KMS-11 (cell line): Measurements from ENCODE around the gene PISD.

Source experiments
- H2AFZ ChIP-seq: fragments of 200-600 bp; sonication (generic); 2 replicates; pipeline ENCODE4 v1.6.1; 2016; ENCODE audit warnings: antibody characterized with exemption, mixed run types, low read depth
- H3K27ac ChIP-seq: fragments of 200-600 bp; sonication (generic); 2 replicates; pipeline ENCODE4 v1.6.1; 2016; ENCODE audit warnings: mild to moderate bottlenecking, mixed run types
- H3K27me3 ChIP-seq: fragments of 200-600 bp; sonication (generic); 2 replicates; pipeline ENCODE4 v1.6.1; 2017; ENCODE audit warnings: mild to moderate bottlenecking, low read depth, mixed run types, moderate library complexity; ENCODE audit not compliant: insufficient read depth
- H3K36me3 ChIP-seq: fragments of 200-600 bp; sonication (generic); 2 replicates; pipeline ENCODE4 v1.6.1; 2017; ENCODE audit warnings: mild to moderate bottlenecking, mixed run types; ENCODE audit not compliant: insufficient read depth
- H3K4me1 ChIP-seq: fragments of 200-600 bp; sonication (generic); 2 replicates; pipeline ENCODE4 v1.6.1; 2016; ENCODE audit warnings: mild to moderate bottlenecking, low read depth, mixed run types; ENCODE audit not compliant: poor library complexity, severe bottlenecking
- H3K4me2 ChIP-seq: fragments of 200-600 bp; sonication (generic); 2 replicates; pipeline ENCODE4 v1.7.0; 2016; ENCODE audit warnings: mild to moderate bottlenecking, mixed run types
- H3K4me3 ChIP-seq: fragments of 200-600 bp; sonication (generic); IDR thresholded peaks from 2 replicates; pipeline ENCODE4 v1.6.1; 2017; ENCODE audit warnings: low read depth, low read length, mixed read lengths; ENCODE audit not compliant: insufficient read depth
- H3K79me2 ChIP-seq: fragments of 200-600 bp; sonication (generic); 2 replicates; pipeline ENCODE4 v1.6.1; 2016; ENCODE audit warnings: low read depth, mixed run types; ENCODE audit not compliant: insufficient read depth
- H3K9ac ChIP-seq: fragments of 200-600 bp; sonication (generic); 2 replicates; pipeline ENCODE4 v1.6.1; 2016; ENCODE audit warnings: mild to moderate bottlenecking, mixed run types
- H4K20me1 ChIP-seq: fragments of 200-600 bp; sonication (generic); 2 replicates; pipeline ENCODE4 v1.6.1; 2016; ENCODE audit warnings: mild to moderate bottlenecking, mixed run types; ENCODE audit not compliant: insufficient read depth
- TF ChIP-seq, protein P1 (sequence below): fragments of 200-600 bp; sonication (generic); conservative IDR thresholded peaks from 2 replicates; pipeline ENCODE4 v1.6.1; 2017; ENCODE audit warnings: low read depth, mild to moderate bottlenecking, antibody characterized with exemption, low read length, moderate library complexity, mixed read lengths

Gene PISD

DNA sequence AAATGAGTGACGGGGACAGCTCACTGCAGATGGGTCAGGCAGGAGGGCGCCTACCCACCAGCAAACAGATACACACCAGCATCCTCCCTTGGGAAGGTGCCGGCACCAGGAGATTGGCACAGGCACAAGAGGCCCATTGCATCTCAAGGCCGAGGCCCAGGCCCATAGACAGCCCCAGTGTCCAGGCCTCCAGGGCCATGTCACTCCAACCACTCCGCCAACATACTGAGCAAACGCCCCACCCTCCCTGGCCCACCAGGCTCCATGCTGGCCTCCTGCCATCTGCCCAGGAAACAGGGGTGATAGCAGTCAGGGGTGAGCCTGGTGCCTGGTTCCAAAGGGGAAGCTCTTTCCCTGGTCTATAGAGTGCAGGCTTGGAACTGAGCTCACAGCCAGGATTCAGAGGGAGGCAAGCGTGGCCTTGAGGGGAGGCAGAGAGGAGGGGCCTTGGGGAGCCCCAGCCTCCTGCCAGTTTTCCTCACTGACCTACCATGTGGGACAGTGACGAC is 34.7 kb downstream of the PISD start:
- no peaks in the 10 kb centered on the region for H3K27me3 ChIP-seq
- no peak overlapping the region for H3K9ac ChIP-seq
- H3K27ac ChIP-seq, result no peak overlapping the region
- H3K4me1 ChIP-seq, result peaks cover 7% of the 10 kb centered on the region
- no peak overlapping the region for H2AFZ ChIP-seq
- TF ChIP-seq, protein P1, sequence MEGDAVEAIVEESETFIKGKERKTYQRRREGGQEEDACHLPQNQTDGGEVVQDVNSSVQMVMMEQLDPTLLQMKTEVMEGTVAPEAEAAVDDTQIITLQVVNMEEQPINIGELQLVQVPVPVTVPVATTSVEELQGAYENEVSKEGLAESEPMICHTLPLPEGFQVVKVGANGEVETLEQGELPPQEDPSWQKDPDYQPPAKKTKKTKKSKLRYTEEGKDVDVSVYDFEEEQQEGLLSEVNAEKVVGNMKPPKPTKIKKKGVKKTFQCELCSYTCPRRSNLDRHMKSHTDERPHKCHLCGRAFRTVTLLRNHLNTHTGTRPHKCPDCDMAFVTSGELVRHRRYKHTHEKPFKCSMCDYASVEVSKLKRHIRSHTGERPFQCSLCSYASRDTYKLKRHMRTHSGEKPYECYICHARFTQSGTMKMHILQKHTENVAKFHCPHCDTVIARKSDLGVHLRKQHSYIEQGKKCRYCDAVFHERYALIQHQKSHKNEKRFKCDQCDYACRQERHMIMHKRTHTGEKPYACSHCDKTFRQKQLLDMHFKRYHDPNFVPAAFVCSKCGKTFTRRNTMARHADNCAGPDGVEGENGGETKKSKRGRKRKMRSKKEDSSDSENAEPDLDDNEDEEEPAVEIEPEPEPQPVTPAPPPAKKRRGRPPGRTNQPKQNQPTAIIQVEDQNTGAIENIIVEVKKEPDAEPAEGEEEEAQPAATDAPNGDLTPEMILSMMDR, result no peak
- peaks cover 34% of the 10 kb centered on the region for H3K79me2 ChIP-seq
- H3K4me2 ChIP-seq, result no peak overlapping the region
- no peak overlapping the region for H3K4me3 ChIP-seq
- H4K20me1 ChIP-seq, result no peaks in the 10 kb centered on the region
- H3K36me3 ChIP-seq, result no peaks in the 10 kb centered on the region

DNA sequence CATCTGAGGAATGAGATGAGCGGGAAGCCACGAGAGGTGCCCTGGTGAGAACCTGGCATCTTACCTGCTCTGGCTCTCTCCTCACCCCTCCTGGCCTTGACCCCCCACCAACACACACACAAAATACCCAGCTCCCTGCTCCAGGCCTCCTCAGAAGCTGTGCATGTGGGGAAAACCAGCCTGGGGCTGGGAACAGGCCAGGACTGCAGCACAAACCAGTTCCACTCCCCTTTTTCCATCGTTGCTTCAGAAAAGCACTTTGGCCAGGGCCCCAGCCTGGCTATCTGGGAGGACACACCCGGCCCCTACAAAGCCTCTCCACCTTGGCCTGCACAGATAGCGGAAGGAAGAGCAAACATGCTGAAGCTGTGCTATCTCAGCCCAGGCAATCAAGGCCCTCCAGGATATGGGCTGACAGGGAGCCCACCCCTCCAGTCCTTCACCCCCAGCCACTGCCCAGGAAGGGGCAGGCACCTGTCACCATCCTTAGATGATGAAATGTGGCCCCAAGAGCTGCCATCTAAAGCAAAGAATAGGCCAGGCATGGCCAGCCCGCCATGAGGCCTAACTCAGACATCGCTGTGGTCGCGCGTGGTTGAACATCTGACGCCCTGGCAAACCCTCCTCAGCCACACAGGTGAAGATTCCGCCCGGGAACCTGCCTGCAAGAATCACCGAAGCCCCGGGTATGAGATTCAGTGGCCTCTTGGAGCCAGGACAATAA is 35.4 kb downstream of the PISD start:
- H4K20me1 ChIP-seq, result no peaks in the 10 kb centered on the region
- no peak overlapping the region for H3K4me3 ChIP-seq
- TF ChIP-seq, protein P1, result no peak
- no peaks in the 10 kb centered on the region for H3K27me3 ChIP-seq
- peaks cover 7% of the 10 kb centered on the region for H3K4me1 ChIP-seq
- H3K79me2 ChIP-seq, result peaks cover 34% of the 10 kb centered on the region
- H3K27ac ChIP-seq, result no peak overlapping the region
- H3K4me2 ChIP-seq, result no peak overlapping the region
- H3K9ac ChIP-seq, result no peak overlapping the region
- no peaks in the 10 kb centered on the region for H3K36me3 ChIP-seq
- no peak overlapping the region for H2AFZ ChIP-seq

DNA sequence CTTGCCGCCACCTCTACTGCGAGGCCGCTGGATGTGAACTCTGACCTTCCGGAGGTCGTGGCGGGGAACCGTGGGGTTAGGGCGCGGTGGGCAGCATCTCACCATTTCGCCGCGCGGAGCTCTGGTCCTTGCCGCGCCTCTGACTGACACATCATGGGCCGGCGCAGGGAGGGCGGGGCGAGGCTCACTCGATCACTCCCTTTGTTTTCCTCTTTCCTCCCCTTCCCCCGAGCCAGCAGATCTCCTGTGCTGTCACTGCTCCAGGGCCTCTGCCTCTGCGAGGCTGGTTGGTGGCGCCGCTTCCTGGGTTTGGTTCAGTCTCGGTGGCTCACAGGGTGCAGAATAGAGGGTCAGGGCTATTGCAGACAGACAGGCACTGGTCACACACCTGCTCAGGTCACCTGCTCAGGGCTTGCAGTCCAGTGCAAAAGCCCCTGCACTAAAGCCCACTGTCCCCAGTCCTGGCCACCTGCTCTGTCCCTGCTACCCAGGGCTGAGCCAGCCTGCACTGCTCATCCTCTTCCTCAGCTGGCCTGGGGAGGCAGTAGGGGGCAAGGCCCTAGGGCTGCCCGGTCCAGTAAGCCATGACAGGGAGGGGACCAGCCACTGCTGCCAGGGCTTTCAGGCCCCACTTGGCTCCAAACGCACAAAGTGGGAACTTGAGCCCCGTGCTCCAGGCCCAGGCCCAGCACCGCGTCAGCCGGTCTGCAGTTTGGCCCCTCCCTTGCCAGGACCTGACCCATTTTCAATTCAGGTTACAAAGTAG is 36.2 kb downstream of the PISD start:
- H3K27me3 ChIP-seq, result no peaks in the 10 kb centered on the region
- no peak overlapping the region for H3K9ac ChIP-seq
- no peaks in the 10 kb centered on the region for H3K36me3 ChIP-seq
- no peaks in the 10 kb centered on the region for H4K20me1 ChIP-seq
- peaks cover 34% of the 10 kb centered on the region for H3K79me2 ChIP-seq
- no peak overlapping the region for H3K4me2 ChIP-seq
- TF ChIP-seq, protein P1, result no peak
- no peak overlapping the region for H3K27ac ChIP-seq
- H2AFZ ChIP-seq, result no peak overlapping the region
- no peak overlapping the region for H3K4me3 ChIP-seq
- H3K4me1 ChIP-seq, result peaks cover 1% of the 10 kb centered on the region

DNA sequence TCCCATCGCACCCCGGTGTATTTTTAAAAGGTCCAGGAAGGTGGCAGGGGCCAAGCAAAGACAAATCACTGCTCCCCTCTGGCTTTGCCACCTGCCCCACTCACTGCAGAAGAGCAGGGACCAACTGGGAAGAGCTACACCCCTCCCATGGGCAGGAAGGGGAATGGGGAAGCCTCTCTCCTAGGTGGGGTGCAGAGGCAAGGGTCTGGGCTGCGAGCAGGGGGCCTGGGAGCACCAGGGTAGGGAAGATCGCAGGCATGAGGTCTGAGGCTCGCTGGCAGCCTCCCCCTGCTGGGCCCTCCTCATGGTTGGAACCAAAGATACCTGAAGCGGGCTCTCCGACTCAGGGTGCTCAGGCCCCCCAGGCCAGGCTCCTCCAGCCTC is 36.8 kb downstream of the PISD start:
- Histone ChIP-seq H3K27me3 (no peaks in the 10 kb centered on the region), H3K4me1 (no peaks in the 10 kb centered on the region), H3K36me3 (no peaks in the 10 kb centered on the region), H3K9ac (no peak overlapping the region), H3K4me3 (no peak overlapping the region), H3K27ac (no peak overlapping the region), H3K4me2 (no peak overlapping the region), H3K79me2 (peaks cover 34% of the 10 kb centered on the region), H4K20me1 (no peaks in the 10 kb centered on the region), H2AFZ (no peak overlapping the region)
- TF ChIP-seq, protein P1, result no peak
